Fibroblast of skin of scalp (primary cell): Measurements from ENCODE around the gene EQTN. TPM values are rescaled to one million over a fixed set of nuclear protein-coding genes. Genes with fewer than 3 reads are reported as not detected.
A peak's percentile ranks its signal among the peaks of the same experiment; 100 is the strongest.

Source experiments
- DNase-seq: peaks from one replicate; pipeline ENCODE4 v3.0.0-alpha.2; 2013
- polyA plus RNA-seq, 2 experiments: library from polyadenylated mRNA; unstranded; fragments of 120-200 nt; gene quantifications; one replicate each; pipeline ENCODE4 v1.2.1, GENCODE V29; 2013; ENCODE audit not compliant: insufficient read length in 2 of 2

Gene EQTN
- polyA plus RNA-seq (2013, experiment 1 of 2; ENCODE audit: insufficient read length): not detected
- polyA plus RNA-seq (2013, experiment 2 of 2; ENCODE audit: insufficient read length): not detected

GRCh38 chr9:27297050-27297449 is at the start of gene EQTN:
TSS of gene EQTN (minus strand) at chr9:27297150. CDS start at chr9:27297055, 95 bp downstream.
- DNase-seq: no peak

GRCh38 chr9:27344776-27345175 is 47.8 kb upstream of the EQTN start:
- DNase-seq: no peak

DNA sequence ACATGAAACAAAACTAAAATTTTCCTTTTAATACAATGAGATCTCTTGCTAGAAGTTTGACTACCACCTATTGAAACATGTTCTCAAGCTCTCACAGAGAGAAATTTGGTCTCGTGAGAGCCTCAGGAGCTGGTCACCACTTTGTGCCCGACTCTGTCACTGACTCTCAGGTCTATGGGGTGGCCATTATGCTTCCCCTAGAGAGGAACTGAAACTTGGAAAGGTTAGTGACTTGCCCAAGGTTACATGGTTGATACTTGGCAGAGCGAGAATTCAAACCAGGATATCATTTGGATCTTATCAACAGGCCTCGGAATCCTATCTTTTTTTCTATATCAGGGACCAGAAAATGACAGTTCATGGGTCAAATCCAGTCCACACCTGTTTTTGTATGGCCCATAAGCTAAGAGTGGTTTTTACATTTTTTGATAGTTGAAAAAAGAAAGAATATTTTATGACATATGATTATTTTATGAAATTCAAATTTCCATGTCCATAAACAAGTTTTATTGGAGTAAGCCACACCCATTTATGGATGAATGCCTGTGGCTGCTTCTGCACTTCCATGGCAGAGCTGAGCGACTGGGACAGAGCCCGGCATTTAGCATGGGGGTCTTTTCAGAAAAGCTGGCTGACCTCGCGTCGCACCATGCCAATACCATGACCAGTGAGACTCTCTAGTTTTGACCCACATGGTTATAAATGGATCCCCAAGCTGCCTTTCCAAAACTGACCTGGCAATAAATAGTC is 44.8 kb upstream of the EQTN start:
- DNase-seq: no peak

GRCh38 chr9:27340961-27341511 is 44.1 kb upstream of the EQTN start:
- peak; percentile 42 for DNase-seq

GRCh38 chr9:27340285-27340674 is 43.3 kb upstream of the EQTN start:
- no peak for DNase-seq

- DNase-seq: peak; percentile 11
Measured at GRCh38 chr9:27339661-27340284, 42.8 kb upstream of the EQTN start.

- no peak for DNase-seq
Measured at GRCh38 chr9:27338527-27338903, 41.6 kb upstream of the EQTN start.

GRCh38 chr9:27337833-27338526 is 41.0 kb upstream of the EQTN start:
- DNase-seq: no peak

GRCh38 chr9:27337236-27337635 is 40.3 kb upstream of the EQTN start:
- DNase-seq: no peak

DNA sequence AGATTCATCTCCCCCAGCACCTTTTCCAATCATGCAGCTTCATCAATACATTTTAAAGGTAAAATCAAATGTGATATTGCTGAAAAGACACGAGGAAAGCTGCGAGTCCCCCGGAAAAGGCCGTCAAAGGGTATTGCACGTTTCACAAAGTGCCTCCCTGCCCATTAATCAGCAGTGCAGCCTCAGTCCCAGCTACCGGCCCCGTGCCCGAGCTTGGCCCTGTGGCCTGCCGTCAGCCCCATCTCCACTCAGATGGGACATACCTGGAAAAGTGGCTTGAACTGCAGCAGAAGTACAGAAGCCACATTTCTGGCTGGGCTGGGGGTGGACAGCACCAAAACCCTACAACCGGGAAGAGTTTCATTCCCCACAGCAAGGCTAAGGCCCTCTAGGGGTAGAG is 39.9 kb upstream of the EQTN start:
- no peak for DNase-seq

DNA sequence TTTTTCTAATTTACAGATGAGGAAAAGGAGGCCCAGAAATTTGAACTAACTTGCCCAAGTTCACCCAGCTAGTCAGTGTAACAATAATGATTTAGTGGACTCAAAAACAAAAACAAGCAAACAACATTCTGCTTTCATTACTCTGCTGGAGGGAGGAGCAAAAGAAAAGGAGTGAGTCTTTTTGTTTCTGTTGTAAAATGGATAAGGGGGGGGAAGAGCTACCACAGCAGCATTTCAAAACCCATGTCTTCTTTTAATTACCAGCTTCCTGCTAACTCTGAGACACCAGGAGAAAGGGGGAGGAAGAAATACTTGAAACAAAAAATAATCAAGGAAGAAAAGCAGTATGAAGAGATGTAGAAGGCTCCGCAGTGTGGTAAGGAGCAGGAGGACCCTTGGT is 39.2 kb upstream of the EQTN start:
- DNase-seq: no peak

DNA sequence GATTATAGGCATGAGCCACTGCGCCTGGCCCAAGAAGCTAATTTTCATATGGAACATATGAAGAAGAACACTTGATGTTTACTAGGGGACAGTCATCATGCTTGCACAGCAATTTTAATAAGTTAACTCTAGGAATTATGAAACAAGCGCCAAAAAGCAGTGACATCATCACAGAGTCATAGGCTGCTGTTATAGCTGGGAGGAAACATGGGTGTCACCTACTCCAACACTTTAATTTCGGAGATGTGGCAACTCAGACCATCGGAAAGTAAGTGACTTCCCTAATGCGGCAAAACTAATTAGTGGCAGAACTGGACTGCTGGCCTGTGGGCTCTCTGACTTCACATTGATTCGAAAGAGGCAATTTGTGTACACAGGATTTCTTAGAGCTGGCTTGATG is 38.1 kb upstream of the EQTN start:
- DNase-seq: no peak

DNA sequence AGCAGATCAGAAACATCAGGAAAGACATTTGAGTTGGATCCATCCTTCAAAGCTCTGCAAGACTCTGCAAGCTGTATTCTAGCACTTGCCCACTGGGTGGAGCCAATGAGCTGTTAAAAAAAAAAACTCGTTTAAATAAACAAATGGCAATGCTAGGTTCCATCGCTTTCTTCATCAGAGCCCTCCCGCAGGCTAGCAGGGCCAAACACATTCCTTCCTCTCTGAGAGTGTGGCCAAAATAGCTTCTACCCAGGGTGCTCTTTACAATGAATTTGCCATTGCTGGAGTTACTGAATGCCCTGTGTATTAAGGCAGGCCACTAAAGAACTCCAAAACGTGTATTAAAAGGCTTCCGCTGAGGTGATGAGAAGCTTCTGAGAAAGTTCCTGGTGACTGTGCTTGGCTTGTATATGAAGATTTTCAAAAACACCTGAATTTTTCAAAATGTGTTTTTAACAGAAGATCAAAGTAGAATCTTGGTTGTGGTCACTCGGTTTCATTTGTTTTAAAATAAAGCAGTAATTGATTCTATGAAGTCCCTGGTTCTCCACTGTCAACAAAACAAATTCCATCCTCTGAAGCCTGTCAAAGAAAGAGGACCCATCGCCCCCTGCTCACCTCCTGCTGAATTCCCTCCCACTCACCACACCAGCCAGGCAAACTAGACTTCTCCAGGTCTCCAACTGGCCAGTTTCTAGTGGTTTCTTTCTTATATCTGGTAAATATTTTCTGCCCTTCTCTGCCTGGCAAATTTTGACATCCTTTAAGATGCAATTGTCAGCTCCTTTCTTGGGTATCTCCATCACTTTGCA is 36.5 kb upstream of the EQTN start:
- DNase-seq: peak; percentile 87

- DNase-seq: no peak
Measured at GRCh38 chr9:27331393-27331792, 34.4 kb upstream of the EQTN start.

DNA sequence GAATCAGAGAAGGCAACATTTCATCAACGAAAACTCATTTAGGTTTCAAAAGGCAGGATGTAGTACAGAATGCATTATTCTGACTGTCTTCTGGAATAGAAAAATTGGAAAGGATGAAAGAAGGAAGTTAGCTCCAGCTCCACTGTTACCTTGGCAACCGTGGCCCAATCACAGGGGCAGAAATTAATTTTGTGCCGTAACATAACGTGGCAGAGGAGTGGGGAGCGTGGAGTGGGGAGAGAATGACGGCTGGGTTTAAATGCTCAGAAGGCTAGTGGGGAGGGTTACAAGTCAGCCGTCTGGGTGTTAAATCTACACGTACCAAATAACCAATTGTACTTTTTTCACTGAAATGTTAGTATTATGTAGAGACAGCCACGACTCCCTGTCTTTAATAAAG is 32.3 kb upstream of the EQTN start:
- no peak for DNase-seq

GRCh38 chr9:27328483-27328882 is 31.5 kb upstream of the EQTN start:
- no peak for DNase-seq

- DNase-seq: no peak
Measured at GRCh38 chr9:27311184-27311583, 14.2 kb upstream of the EQTN start.

DNA sequence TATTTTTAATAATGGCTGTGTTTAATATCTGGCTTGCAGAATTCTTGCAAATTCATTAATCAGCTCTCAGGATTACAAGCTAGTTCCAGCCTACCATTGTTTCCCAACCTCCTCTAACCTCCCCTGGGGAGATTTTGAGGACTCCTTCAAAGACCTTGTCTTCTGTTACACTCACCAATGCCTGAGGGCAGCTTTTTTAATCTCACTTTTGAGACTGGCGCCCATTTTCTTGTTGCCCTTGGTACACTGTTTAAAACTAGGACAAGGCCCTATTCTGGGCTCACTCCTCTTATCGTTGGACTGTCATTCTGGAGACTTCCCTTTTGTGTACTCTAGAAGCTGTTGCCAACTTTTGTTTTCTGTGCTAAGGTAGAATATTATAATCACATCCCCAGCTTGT is 13.6 kb upstream of the EQTN start:
- DNase-seq: no peak

DNA sequence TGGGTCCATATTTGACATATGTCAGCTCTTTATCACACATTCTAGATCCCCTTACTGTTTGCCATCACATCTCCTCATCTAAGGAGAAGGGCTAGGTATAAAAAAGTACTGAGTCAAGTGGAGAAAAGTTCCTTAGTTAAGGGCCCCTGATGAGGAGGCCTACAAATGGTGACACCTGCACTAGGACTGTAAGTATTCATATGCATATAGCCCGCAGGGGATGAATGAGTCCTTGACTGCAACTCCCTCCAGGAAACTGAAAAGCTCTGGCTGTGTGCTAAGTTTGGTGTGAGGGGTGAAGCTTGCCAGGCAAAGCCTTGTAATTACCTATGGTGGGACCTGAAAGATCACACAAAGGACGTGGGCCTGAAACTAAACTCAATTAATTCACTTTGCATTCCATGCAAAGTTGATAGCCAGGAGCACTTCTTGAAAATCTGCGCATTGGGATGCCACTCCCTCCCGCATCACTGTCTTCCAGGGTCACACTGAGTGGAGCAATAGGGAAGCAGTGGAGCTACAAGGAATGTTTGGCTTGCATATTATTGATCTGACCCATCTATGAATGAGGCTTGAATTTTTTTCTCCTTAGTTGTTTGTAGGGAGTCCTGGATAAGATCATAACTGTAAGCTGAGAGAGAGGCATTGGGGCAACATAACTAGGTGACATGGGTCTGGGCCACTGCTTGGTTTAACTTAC is 11.9 kb upstream of the EQTN start:
- no peak for DNase-seq

- DNase-seq: no peak
Measured at GRCh38 chr9:27304521-27304920, 7.6 kb upstream of the EQTN start.

DNA sequence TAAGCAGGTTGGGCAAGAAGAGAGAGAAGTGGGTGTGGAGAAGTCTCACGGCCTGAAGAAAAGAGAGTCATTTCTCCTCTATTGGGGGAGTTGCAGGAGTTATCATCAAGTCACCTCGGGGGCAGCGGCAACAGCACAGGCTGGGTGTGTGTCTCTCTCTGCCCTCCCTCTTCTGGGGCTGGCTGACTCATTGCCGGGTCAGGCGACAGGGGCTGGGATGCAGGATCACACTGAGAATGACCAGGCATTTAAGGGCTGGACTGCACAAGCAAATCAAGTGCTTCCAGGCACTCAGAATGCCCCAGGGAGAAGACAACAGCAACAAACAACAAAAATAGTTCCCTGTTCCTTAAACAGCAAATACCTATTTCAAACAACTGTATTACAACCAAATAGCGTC is 6.3 kb upstream of the EQTN start:
- no peak for DNase-seq

DNA sequence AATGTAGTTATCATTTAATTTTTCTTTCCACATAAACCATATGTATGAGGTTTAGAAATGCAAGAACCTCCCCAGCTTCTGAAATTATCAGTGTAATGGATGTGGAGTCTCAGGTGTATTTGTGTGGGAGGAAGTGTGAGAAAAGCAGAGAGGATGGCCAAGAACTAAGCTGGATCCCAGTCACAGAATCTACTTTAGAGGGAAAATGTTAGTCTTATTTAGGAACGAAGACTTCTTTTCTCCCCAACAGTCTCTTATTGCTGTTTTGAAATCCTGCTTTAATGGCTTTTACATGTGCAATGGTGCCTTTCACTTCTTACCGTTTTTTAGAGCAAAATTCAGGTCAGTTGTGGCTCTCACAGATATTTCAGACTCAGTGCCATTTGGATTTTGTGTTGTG is 3.0 kb downstream of the EQTN start:
- no peak for DNase-seq
